B cell (primary cell): ENCODE data around the gene UQCC5. TPM values are rescaled to one million over a fixed set of nuclear protein-coding genes. Genes with fewer than 3 reads are reported as not detected.

Source experiments
- ATAC-seq: fragments of 200-7000 bp; cut with Tn5 transposase; one replicate; pipeline ENCODE4 v1.10.0; 2021; ENCODE audit warnings: low read depth, mild to moderate bottlenecking, moderate number of reproducible peaks, moderate library complexity
- CTCF ChIA-PET: fragments of 350-600 bp; sonication (Branson Sonifier 250); formaldehyde crosslinking; loops from one replicate; lab custom pipeline; 2021; ENCODE audit warnings: antibody characterized with exemption, inconsistent platforms; lab: Charles Lee
- POLR2A ChIA-PET: fragments of 350-600 bp; sonication (Branson Sonifier 250); formaldehyde crosslinking; loops from one replicate; lab custom pipeline; 2021; ENCODE audit warnings: antibody characterized with exemption; lab: Charles Lee
- DNase-seq: peaks from one replicate; pipeline ENCODE4 v3.0.0; 2013
- H2AFZ ChIP-seq: 2 replicates; pipeline ENCODE4 v1.6.1; 2012; ENCODE audit warnings: mild to moderate bottlenecking, low read depth, low read length; ENCODE audit not compliant: insufficient read depth, poor library complexity, severe bottlenecking
- H3K27ac ChIP-seq, 2 donors: 1 replicate in 1 of 2; 2 replicates in 1 of 2; pipeline ENCODE4 v1.5.1; 2012 to 2013; ENCODE audit warnings: low read length in 2 of 2, mild to moderate bottlenecking in 2 of 2, moderate library complexity in 1 of 2
- H3K27me3 ChIP-seq, 4 experiments: fragments of 200-600 bp in 1 of 4; sonication (generic) in 1 of 4; replicated peaks in 1 of 4; 1 replicate in 2 of 4; 2 replicates in 2 of 4; pipeline versions ENCODE4 v1.6.1 to v1.7.0; 2013 to 2016; ENCODE audit warnings: low read length in 3 of 4, mild to moderate bottlenecking in 2 of 4, mixed read lengths in 1 of 4, moderate library complexity in 1 of 4; ENCODE audit not compliant: insufficient read depth in 4 of 4, control insufficient read depth in 3 of 4; ENCODE audit errors: control extremely low read depth in 1 of 4
- H3K36me3 ChIP-seq, 2 experiments: replicated peaks in 1 of 2; 1 replicate in 1 of 2; 2 replicates in 1 of 2; pipeline versions ENCODE4 v1.6.1 to v1.7.1; 2013; ENCODE audit warnings: low read length in 1 of 2; ENCODE audit not compliant: insufficient read depth in 2 of 2, control insufficient read depth in 1 of 2; ENCODE audit errors: control extremely low read depth in 1 of 2, extremely low read depth in 1 of 2
- H3K4me1 ChIP-seq, 2 donors: fragments of 200-600 bp in 1 of 2; sonication (generic) in 1 of 2; 1 replicate in 1 of 2; 2 replicates in 1 of 2; pipeline versions ENCODE4 v1.5.1 to v1.6.1; 2013 to 2017; ENCODE audit warnings: low read length in 2 of 2; ENCODE audit not compliant: control insufficient read depth in 2 of 2, insufficient read depth in 2 of 2
- H3K4me2 ChIP-seq: replicated peaks from 2 replicates; pipeline ENCODE3; 2012; ENCODE audit warnings: mild to moderate bottlenecking, low read depth, low read length; ENCODE audit not compliant: poor library complexity, severe bottlenecking
- H3K4me3 ChIP-seq, 5 experiments: fragments of 200-600 bp in 1 of 5; sonication (generic) in 1 of 5; 1 replicate in 3 of 5; 2 replicates in 2 of 5; pipeline versions ENCODE4 v1.5.1 to v1.7.0; 2011 to 2016; ENCODE audit warnings: low read length in 4 of 5, mild to moderate bottlenecking in 4 of 5, low read depth in 2 of 5, control low read depth in 1 of 5, moderate library complexity in 1 of 5; ENCODE audit not compliant: insufficient read depth in 1 of 5; ENCODE audit errors: control extremely low read depth in 1 of 5, extremely low read depth in 1 of 5
- H3K79me2 ChIP-seq: fragments of 200-600 bp; sonication (generic); one replicate; pipeline ENCODE4 v1.6.0; 2016; ENCODE audit warnings: low read length; ENCODE audit not compliant: control insufficient read depth, insufficient read depth
- H3K9ac ChIP-seq: fragments of 200-600 bp; sonication (generic); 2 replicates; pipeline ENCODE4 v1.6.1; 2017; ENCODE audit warnings: mild to moderate bottlenecking, low read length, moderate library complexity
- H3K9me3 ChIP-seq, 3 donors: one replicate each; pipeline versions ENCODE4 v1.6.1 to v1.7.1; 2013; ENCODE audit warnings: low read length in 2 of 3; ENCODE audit not compliant: control insufficient read depth in 2 of 3, insufficient read depth in 1 of 3; ENCODE audit errors: control extremely low read depth in 1 of 3
- H4K20me1 ChIP-seq: 2 replicates; pipeline ENCODE4 v1.6.0; 2012; ENCODE audit warnings: mild to moderate bottlenecking, low read length; ENCODE audit not compliant: insufficient read depth, control insufficient read depth, poor library complexity, severe bottlenecking
- H3K27ac Mint-ChIP-seq: one replicate; pipeline ENCODE4 v1.8.0; 2021; ENCODE audit warnings: mixed read lengths
- H3K27me3 Mint-ChIP-seq: one replicate; pipeline ENCODE4 v1.8.0; 2021; ENCODE audit warnings: mixed read lengths
- H3K4me1 Mint-ChIP-seq: one replicate; pipeline ENCODE4 v1.8.0; 2021; ENCODE audit warnings: mixed read lengths
- H3K4me3 Mint-ChIP-seq: one replicate; pipeline ENCODE4 v1.8.0; 2021; ENCODE audit warnings: mixed read lengths
- H3K9me3 Mint-ChIP-seq: one replicate; pipeline ENCODE4 v1.8.0; 2022; ENCODE audit warnings: mixed read lengths; ENCODE audit not compliant: insufficient read depth
- CTCF ChIP-seq: fragments of 200-600 bp; IDR thresholded peaks from one replicate; pipeline ENCODE4 v1.8.0; 2022; ENCODE audit warnings: antibody characterized with exemption, mild to moderate bottlenecking
- EZH2 ChIP-seq: IDR thresholded peaks from 2 replicates; pipeline ENCODE4 v1.6.1; 2012; ENCODE audit warnings: borderline replicate concordance, low read depth, mild to moderate bottlenecking, moderate library complexity, low read length; ENCODE audit not compliant: insufficient read depth, poor library complexity, severe bottlenecking
- WGBS: methylation state at CpG from one replicate; pipeline ENCODE4 v1.1.5; 2013; ENCODE audit warnings: missing lambda C conversion rate; ENCODE audit not compliant: insufficient coverage; 5-methylcytosine and 5-hydroxymethylcytosine counted together
- intact Hi-C: fragments of 100-400 bp; cut with micrococcal nuclease; formaldehyde crosslinking; loops from one replicate; pipeline ENCODE4 v1.10.0; 2022
- polyA plus RNA-seq: library from polyadenylated mRNA; depleted of rRNA; stranded (reverse); fragments of >200 nt; gene quantifications from 2 replicates; pipeline ENCODE4 v1.2.3, GENCODE V29; 2012
- total RNA-seq, 2 donors: library from RNA; stranded (reverse); fragments of 120-200 nt in 1 of 2; gene quantifications; 1 replicate in 1 of 2; 2 replicates in 1 of 2; pipeline versions ENCODE4 v1.2.3 to v1.2.4, GENCODE V29; 2013 to 2022

The UQCC5 gene
- total and polyA plus RNA-seq, 2 donors (not counting 1 experiment from before 2014, with no cell fraction given) = 1.1 to 10.3 TPM

GRCh38 chr3:52487050-52487787 lies 49.2 kb upstream of the UQCC5 start:
- Histone ChIP-seq H3K27ac (no peak overlapping the region), H3K9ac (no peak overlapping the region), H2AFZ (no peak overlapping the region), H3K4me1 (no peaks in the 10 kb centered on the region), H3K4me3 (no peak overlapping the region), H3K27me3 (no peaks in the 10 kb centered on the region), H3K9me3 (no peaks in the 10 kb centered on the region), H3K79me2 (no peaks in the 10 kb centered on the region), H3K36me3 (peaks cover 0 to 60% of the 10 kb centered on the region in 2 experiments), H3K4me2 (no peak overlapping the region), H4K20me1 (no peaks in the 10 kb centered on the region)
- intact Hi-C loops = no loop called here
- Mint-ChIP-seq H3K4me1 (no peaks in the 10 kb centered on the region), H3K9me3 (no peaks in the 10 kb centered on the region), H3K4me3 (no peak overlapping the region), H3K27ac (no peak overlapping the region), H3K27me3 (no peaks in the 10 kb centered on the region)
- DNase-seq = no peak
- WGBS = 95% methylated on average over 31 of the region's 31 CpGs
- ChIA-PET CTCF (no interaction called here), POLR2A (no interaction called here)
- TF ChIP-seq EZH2 = no peak
- no peak for TF ChIP-seq CTCF
- no peak for ATAC-seq
